Vagina (tissue), 2 donors: Measurements from ENCODE around the gene MICALL1.

ENCODE experiments used
- CTCF ChIP-seq, 3 experiments: fragments of 450-650 bp in 2 of 3; fragments of 200-600 bp in 1 of 3; sonication (generic) in 1 of 3; IDR thresholded peaks; one replicate each; pipeline ENCODE4 v1.5.1; 2017 to 2019; ENCODE audit warnings: antibody characterized with exemption in 3 of 3, mild to moderate bottlenecking in 2 of 3, moderate library complexity in 2 of 3
- POLR2A ChIP-seq, 2 donors: fragments of 450-650 bp; IDR thresholded peaks; one replicate each; pipeline ENCODE4 v1.6.1; 2017; ENCODE audit warnings: antibody characterized with exemption in 2 of 2, mild to moderate bottlenecking in 2 of 2, moderate library complexity in 2 of 2

- TF ChIP-seq CTCF (IDR thresholded peaks at IDR 0.05): no peak
- TF ChIP-seq POLR2A (IDR thresholded peaks at IDR 0.05): no peak
These were observed 11.9 kb downstream of the MICALL1 start for GRCh38 chr22:37917874-37918548.
